Measurements from ENCODE around the gene PPHLN1. TPM values are rescaled to one million over a fixed set of nuclear protein-coding genes. Genes with fewer than 3 reads are reported as not detected.

The PPHLN1 gene, protein sequence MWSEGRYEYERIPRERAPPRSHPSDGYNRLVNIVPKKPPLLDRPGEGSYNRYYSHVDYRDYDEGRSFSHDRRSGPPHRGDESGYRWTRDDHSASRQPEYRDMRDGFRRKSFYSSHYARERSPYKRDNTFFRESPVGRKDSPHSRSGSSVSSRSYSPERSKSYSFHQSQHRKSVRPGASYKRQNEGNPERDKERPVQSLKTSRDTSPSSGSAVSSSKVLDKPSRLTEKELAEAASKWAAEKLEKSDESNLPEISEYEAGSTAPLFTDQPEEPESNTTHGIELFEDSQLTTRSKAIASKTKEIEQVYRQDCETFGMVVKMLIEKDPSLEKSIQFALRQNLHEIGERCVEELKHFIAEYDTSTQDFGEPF
- 81.6 TPM for polyA plus RNA-seq (2013, experiment 1 of 2)
- polyA plus RNA-seq (2013, experiment 2 of 2) = 84.1 TPM

DNA sequence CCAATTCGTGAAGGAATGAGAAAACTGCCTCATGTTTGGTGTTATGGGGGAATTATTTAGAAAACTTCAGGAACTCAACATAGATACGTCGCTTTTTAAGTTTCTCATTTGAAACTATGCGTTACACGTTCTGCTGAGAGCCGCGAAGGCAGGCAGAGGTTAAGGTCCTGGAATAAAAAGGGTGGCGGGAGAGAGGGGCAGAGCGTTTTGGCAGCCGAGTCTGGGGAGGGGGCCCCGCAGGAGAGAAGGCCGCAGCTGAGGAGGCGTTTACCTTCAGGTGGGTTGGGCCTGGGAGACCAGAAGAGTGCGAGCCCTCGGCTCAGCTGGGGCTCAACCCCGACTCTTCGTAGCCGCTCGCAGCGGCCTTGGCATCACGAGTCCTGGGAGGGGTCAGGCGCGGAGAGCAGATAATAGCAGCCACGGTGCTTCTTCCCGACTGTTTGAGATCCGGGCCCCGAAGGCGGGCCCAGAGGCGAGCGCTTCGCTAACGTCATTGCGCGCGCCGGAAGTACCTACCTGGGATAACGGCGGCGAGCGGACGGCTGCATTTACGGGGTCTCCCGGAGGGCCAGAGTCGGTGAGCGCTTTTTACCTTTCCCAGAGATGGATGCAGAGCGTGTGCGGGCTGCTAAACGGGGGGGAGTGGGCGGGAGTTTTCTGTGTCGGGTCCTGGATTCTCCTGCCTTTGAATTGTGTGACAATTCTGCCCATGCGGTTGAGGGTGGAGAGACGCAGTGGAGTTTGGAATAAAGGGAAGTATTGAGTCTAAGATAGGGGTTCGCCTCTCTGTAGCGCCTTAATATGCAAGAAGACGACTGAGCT, at the start of gene PPHLN1, which contains the start of gene ZCRB1:
TSS of gene PPHLN1 (plus strand) at position 515 of the 822 bp plus-strand sequence. CDS start 9,736 bp downstream, outside the sequence.
TSS of gene ZCRB1 (minus strand) at position 442 of the 822 bp plus-strand sequence. CDS start 1,992 bp downstream, outside the sequence.
- no peaks in the 10 kb centered on the region for H3K79me1 ChIP-seq (ENCODE audit: low read depth, low read length)
- WGBS, 2 donors (ENCODE audit: extremely low coverage in 2 of 2, insufficient read length in 2 of 2, insufficient replicate concordance in 1 of 2) = no CpG with 5 or more reads among the region's 55 CpGs

DNA sequence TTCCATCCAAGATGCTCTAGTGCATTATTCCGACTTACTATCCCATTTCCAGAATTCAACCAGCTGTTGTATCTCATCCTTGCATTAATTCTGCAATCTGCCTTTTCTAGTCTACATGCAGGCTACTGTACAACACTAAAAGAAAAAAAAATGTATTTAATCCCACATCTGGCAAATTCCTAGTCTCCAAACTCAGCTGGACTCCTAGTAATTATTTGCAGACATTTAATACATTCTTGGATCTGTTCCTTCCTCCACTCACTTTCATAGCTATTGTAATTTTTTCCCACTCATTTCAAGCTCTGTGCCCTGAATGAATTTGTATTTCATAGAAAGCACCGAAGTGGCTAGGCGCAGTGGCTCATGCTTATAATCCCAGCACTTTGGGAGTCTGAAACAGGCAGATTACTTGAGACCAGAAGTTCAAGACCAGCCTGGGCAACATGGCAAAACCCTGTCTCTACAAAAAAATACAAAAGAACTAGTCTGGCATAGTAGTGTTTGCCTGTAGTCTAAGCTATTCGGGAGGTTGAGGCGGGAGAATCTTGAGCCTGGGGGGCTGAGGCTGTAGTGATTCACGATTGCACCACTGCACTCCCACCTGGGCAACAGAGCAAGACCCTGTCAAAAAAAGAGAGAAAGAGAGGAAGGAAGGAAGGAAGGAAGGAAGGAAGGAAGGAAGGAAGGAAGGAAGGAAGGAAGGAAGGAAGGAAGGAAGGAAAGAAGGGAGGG, 48.4 kb upstream of the PPHLN1 start:
- no peak overlapping the region for H3K4me2 ChIP-seq (ENCODE audit: insufficient read depth, low read length, poor library complexity, severe bottlenecking)
- H3K36me3 ChIP-seq (replicated peaks in 1 of 2; ENCODE audit: control insufficient read depth in 2 of 2, insufficient read depth in 2 of 2, low read length in 2 of 2) = no peaks in the 10 kb centered on the region
- no peak overlapping the region for H3K4ac ChIP-seq (ENCODE audit: low read length)
- no peak overlapping the region for H4K8ac ChIP-seq (ENCODE audit: low read depth, low read length)
- H3K4me3 ChIP-seq (ENCODE audit: low read length in 2 of 2) = no peak overlapping the region
- H2BK12ac ChIP-seq (ENCODE audit: low read length) = no peak overlapping the region
- no peaks in the 10 kb centered on the region for H3K4me1 ChIP-seq (ENCODE audit: control insufficient read depth in 2 of 2, insufficient read depth in 1 of 2, low read depth in 1 of 2, low read length in 2 of 2)
- no peak for DNase-seq (ENCODE audit: low spot score)
- no peak overlapping the region for H2AK5ac ChIP-seq (ENCODE audit: low read depth, low read length)
- no peak overlapping the region for H2BK120ac ChIP-seq (ENCODE audit: low read depth, low read length)
- H3K9ac ChIP-seq (ENCODE audit: low read depth, low read length, poor library complexity) = no peak overlapping the region
- H2AFZ ChIP-seq (ENCODE audit: low read length) = no peak overlapping the region
- H3K18ac ChIP-seq (ENCODE audit: low read length) = no peak overlapping the region
- no peak overlapping the region for H3K27ac ChIP-seq (replicated peaks; ENCODE audit: low read length)
- no peaks in the 10 kb centered on the region for H3K27me3 ChIP-seq (ENCODE audit: control insufficient read depth in 3 of 3, insufficient read depth in 3 of 3, low read depth in 1 of 3, low read length in 3 of 3)
- no peaks in the 10 kb centered on the region for H3K79me1 ChIP-seq (ENCODE audit: low read depth, low read length)
- no peaks in the 10 kb centered on the region for H3K9me3 ChIP-seq (replicated peaks in 1 of 2; ENCODE audit: control insufficient read depth in 2 of 2, insufficient read depth in 1 of 2, low read depth in 1 of 2, low read length in 2 of 2)
- no peak overlapping the region for H3K14ac ChIP-seq (ENCODE audit: low read length)
- H3K23ac ChIP-seq (ENCODE audit: low read depth, low read length, poor library complexity) = no peak overlapping the region
- no CpG with 5 or more reads among the region's 6 CpGs for WGBS, 2 donors (ENCODE audit: extremely low coverage in 2 of 2, insufficient read length in 2 of 2, insufficient replicate concordance in 1 of 2)
- H2BK15ac ChIP-seq (ENCODE audit: low read length) = no peak overlapping the region
- no peak overlapping the region for H2BK5ac ChIP-seq (ENCODE audit: low read length)
- H4K91ac ChIP-seq (ENCODE audit: low read depth, low read length, poor library complexity) = no peak overlapping the region

More for the DNA sequence above, at the start of gene PPHLN1, which contains the start of gene ZCRB1:
- no peak within 1 kb of the TSS for H2BK120ac ChIP-seq (ENCODE audit: low read depth, low read length)
- peaks cover 3 to 51% of the 10 kb centered on the region in 2 donors for H3K36me3 ChIP-seq (replicated peaks in 1 of 2; ENCODE audit: control insufficient read depth in 2 of 2, insufficient read depth in 2 of 2, low read length in 2 of 2)
- peak within 1 kb of the TSS; percentile 87 for H3K9ac ChIP-seq (ENCODE audit: low read depth, low read length, poor library complexity)
- no peak within 1 kb of the TSS for H3K4ac ChIP-seq (ENCODE audit: low read length)
- H3K4me2 ChIP-seq (ENCODE audit: insufficient read depth, low read length, poor library complexity, severe bottlenecking) = peak within 1 kb of the TSS; percentile 70
- H2AK5ac ChIP-seq (ENCODE audit: low read depth, low read length) = no peak within 1 kb of the TSS
- H3K14ac ChIP-seq (ENCODE audit: low read length) = no peak within 1 kb of the TSS
- DNase-seq (ENCODE audit: low spot score) = peak; percentile 75
- H3K27ac ChIP-seq (replicated peaks; ENCODE audit: low read length) = peak within 1 kb of the TSS; percentile 90
- no peak within 1 kb of the TSS for H2BK15ac ChIP-seq (ENCODE audit: low read length)
- H2BK5ac ChIP-seq (ENCODE audit: low read length) = no peak within 1 kb of the TSS
- H4K91ac ChIP-seq (ENCODE audit: low read depth, low read length, poor library complexity) = no peak within 1 kb of the TSS
- peak within 1 kb of the TSS; percentile 5 for H3K23ac ChIP-seq (ENCODE audit: low read depth, low read length, poor library complexity)
- peaks cover 6 to 13% of the 10 kb centered on the region in 2 donors for H3K4me1 ChIP-seq (ENCODE audit: control insufficient read depth in 2 of 2, insufficient read depth in 1 of 2, low read depth in 1 of 2, low read length in 2 of 2)
- H2AFZ ChIP-seq (ENCODE audit: low read length) = peak within 1 kb of the TSS; percentile 97
- H3K27me3 ChIP-seq (ENCODE audit: control insufficient read depth in 3 of 3, insufficient read depth in 3 of 3, low read depth in 1 of 3, low read length in 3 of 3) = no peaks in the 10 kb centered on the region
- H2BK12ac ChIP-seq (ENCODE audit: low read length) = no peak within 1 kb of the TSS
- no peak within 1 kb of the TSS for H4K8ac ChIP-seq (ENCODE audit: low read depth, low read length)
- peak within 1 kb of the TSS; percentile 80 to 88 for H3K4me3 ChIP-seq (ENCODE audit: low read length in 2 of 2)
- peak within 1 kb of the TSS; percentile 31 for H3K18ac ChIP-seq (ENCODE audit: low read length)
- no peaks in the 10 kb centered on the region for H3K9me3 ChIP-seq (replicated peaks in 1 of 2; ENCODE audit: control insufficient read depth in 2 of 2, insufficient read depth in 1 of 2, low read depth in 1 of 2, low read length in 2 of 2)

DNA sequence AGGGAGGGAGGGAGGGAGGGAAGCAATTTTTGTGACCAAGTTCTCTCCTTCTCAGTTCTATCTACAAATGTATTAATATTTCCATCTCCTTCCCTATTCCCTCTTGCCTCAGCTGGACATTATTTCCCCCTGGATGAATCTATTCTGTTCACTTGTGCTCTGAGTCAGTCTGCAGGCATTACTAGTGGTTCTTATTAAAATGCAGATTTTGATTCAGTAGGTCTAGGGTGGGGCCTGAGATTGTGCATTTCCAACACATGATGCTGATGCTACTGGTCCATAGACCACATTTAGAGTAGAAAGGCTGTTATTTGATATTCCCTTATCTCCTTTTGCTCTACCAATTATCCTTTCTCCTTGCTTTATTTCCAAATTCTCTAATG, 47.8 kb upstream of the PPHLN1 start:
- H2BK12ac ChIP-seq (ENCODE audit: low read length) = no peak overlapping the region
- no peaks in the 10 kb centered on the region for H3K36me3 ChIP-seq (replicated peaks in 1 of 2; ENCODE audit: control insufficient read depth in 2 of 2, insufficient read depth in 2 of 2, low read length in 2 of 2)
- no peak overlapping the region for H2BK5ac ChIP-seq (ENCODE audit: low read length)
- no peak overlapping the region for H3K14ac ChIP-seq (ENCODE audit: low read length)
- H4K8ac ChIP-seq (ENCODE audit: low read depth, low read length) = no peak overlapping the region
- no peak overlapping the region for H3K23ac ChIP-seq (ENCODE audit: low read depth, low read length, poor library complexity)
- no peak overlapping the region for H3K4me2 ChIP-seq (ENCODE audit: insufficient read depth, low read length, poor library complexity, severe bottlenecking)
- no peaks in the 10 kb centered on the region for H3K9me3 ChIP-seq (replicated peaks in 1 of 2; ENCODE audit: control insufficient read depth in 2 of 2, insufficient read depth in 1 of 2, low read depth in 1 of 2, low read length in 2 of 2)
- DNase-seq (ENCODE audit: low spot score) = no peak
- H3K4me3 ChIP-seq (ENCODE audit: low read length in 2 of 2) = no peak overlapping the region
- H4K91ac ChIP-seq (ENCODE audit: low read depth, low read length, poor library complexity) = no peak overlapping the region
- H3K18ac ChIP-seq (ENCODE audit: low read length) = no peak overlapping the region
- no peak overlapping the region for H2BK120ac ChIP-seq (ENCODE audit: low read depth, low read length)
- no peak overlapping the region for H2AK5ac ChIP-seq (ENCODE audit: low read depth, low read length)
- no peak overlapping the region for H3K4ac ChIP-seq (ENCODE audit: low read length)
- H2AFZ ChIP-seq (ENCODE audit: low read length) = no peak overlapping the region
- no peaks in the 10 kb centered on the region for H3K27me3 ChIP-seq (ENCODE audit: control insufficient read depth in 3 of 3, insufficient read depth in 3 of 3, low read depth in 1 of 3, low read length in 3 of 3)
- no peak overlapping the region for H3K27ac ChIP-seq (replicated peaks; ENCODE audit: low read length)
- H2BK15ac ChIP-seq (ENCODE audit: low read length) = no peak overlapping the region
- no peaks in the 10 kb centered on the region for H3K4me1 ChIP-seq (ENCODE audit: control insufficient read depth in 2 of 2, insufficient read depth in 1 of 2, low read depth in 1 of 2, low read length in 2 of 2)
- no peaks in the 10 kb centered on the region for H3K79me1 ChIP-seq (ENCODE audit: low read depth, low read length)
- H3K9ac ChIP-seq (ENCODE audit: low read depth, low read length, poor library complexity) = no peak overlapping the region

Measured in neuronal stem cell (in vitro differentiated cells).